IMR-90 (cell line): ENCODE data around the gene SLC9A3. TPM values are rescaled to one million over a fixed set of nuclear protein-coding genes. Genes with fewer than 3 reads are reported as not detected.

Source experiments
- ATAC-seq: fragments of 200-7000 bp; cut with Tn5 transposase; 2 replicates; pipeline ENCODE4 v1.9.1; 2020; ENCODE audit warnings: low read depth, mild to moderate bottlenecking, moderate library complexity
- BruUV-seq: library from RNA; stranded (reverse); fragments of 400-500 nt; replicated peaks from 2 replicates; lab custom pipeline; 2021; lab: Mats Ljungman, UMichigan
- CTCF ChIA-PET: fragments of 300-600 bp; formaldehyde crosslinking; extraction: SDS; loops from one replicate; lab custom pipeline; 2021; ENCODE audit warnings: antibody characterized with exemption; lab: Yijun Ruan, JAX
- POLR2A ChIA-PET: fragments of 300-600 bp; sonication (Branson Sonifier 250); formaldehyde crosslinking; loops from one replicate; lab custom pipeline; 2022; ENCODE audit warnings: antibody characterized with exemption; ENCODE audit not compliant: unreplicated experiment; lab: Charles Lee
- DNase-seq: peaks from one replicate; pipeline ENCODE4 v3.0.0; 2013
- H2AFZ ChIP-seq: replicated peaks from 2 replicates; pipeline ENCODE3; 2013; ENCODE audit warnings: low read length, mild to moderate bottlenecking; ENCODE audit not compliant: poor library complexity
- H2AK5ac ChIP-seq: 2 replicates; pipeline ENCODE4 v1.6.1; 2013; ENCODE audit warnings: low read depth, low read length, inconsistent platforms
- H2AK9ac ChIP-seq: replicated peaks from 2 replicates; pipeline ENCODE3; 2013; ENCODE audit warnings: mild to moderate bottlenecking, low read depth, low read length, moderate library complexity; ENCODE audit not compliant: poor library complexity
- H2BK120ac ChIP-seq: 2 replicates; pipeline ENCODE4 v1.6.1; 2013; ENCODE audit warnings: low read depth, low read length, inconsistent platforms
- H2BK15ac ChIP-seq: 3 replicates; pipeline ENCODE4 v1.6.1; 2013; ENCODE audit warnings: low read depth, low read length, inconsistent platforms
- H2BK20ac ChIP-seq: 2 replicates; pipeline ENCODE4 v1.6.1; 2013; ENCODE audit warnings: low read depth, mild to moderate bottlenecking, inconsistent platforms, low read length, moderate library complexity
- H2BK5ac ChIP-seq: 2 replicates; pipeline ENCODE4 v1.6.1; 2013; ENCODE audit warnings: mild to moderate bottlenecking, low read depth, low read length, inconsistent platforms; ENCODE audit not compliant: poor library complexity, severe bottlenecking
- H3K14ac ChIP-seq: replicated peaks from 2 replicates; pipeline ENCODE4 v1.6.1; 2013; ENCODE audit warnings: low read depth, low read length, inconsistent platforms
- H3K18ac ChIP-seq: 2 replicates; pipeline ENCODE4 v1.6.1; 2013; ENCODE audit warnings: low read depth, low read length, control low read depth
- H3K23ac ChIP-seq: 2 replicates; pipeline ENCODE4 v1.6.1; 2013; ENCODE audit warnings: low read depth, low read length, inconsistent platforms
- H3K27ac ChIP-seq: 2 replicates; pipeline ENCODE4 v1.5.1; 2013; ENCODE audit warnings: mild to moderate bottlenecking, control low read depth, low read length; ENCODE audit not compliant: insufficient read depth
- H3K27me3 ChIP-seq: 2 replicates; pipeline ENCODE4 v1.6.1; 2013; ENCODE audit warnings: low read length; ENCODE audit not compliant: control insufficient read depth, insufficient read depth
- H3K36me3 ChIP-seq: 2 replicates; pipeline ENCODE4 v1.6.1; 2013; ENCODE audit warnings: low read length, mixed read lengths; ENCODE audit not compliant: control insufficient read depth, insufficient read depth
- H3K4ac ChIP-seq: 2 replicates; pipeline ENCODE4 v1.6.1; 2013; ENCODE audit warnings: low read depth, low read length, inconsistent platforms
- H3K4me1 ChIP-seq: 2 replicates; pipeline ENCODE4 v1.6.1; 2013; ENCODE audit warnings: low read length, mixed read lengths; ENCODE audit not compliant: control insufficient read depth, insufficient read depth
- H3K4me2 ChIP-seq: 2 replicates; pipeline ENCODE4 v1.6.1; 2013; ENCODE audit warnings: low read depth, mild to moderate bottlenecking, control low read depth, low read length, moderate library complexity
- H3K4me3 ChIP-seq: 2 replicates; pipeline ENCODE4 v1.5.1; 2013; ENCODE audit warnings: low read depth, mild to moderate bottlenecking, control low read depth, low read length, moderate library complexity; ENCODE audit not compliant: insufficient read depth
- H3K56ac ChIP-seq: 2 replicates; pipeline ENCODE4 v1.6.1; 2013; ENCODE audit warnings: low read length, inconsistent platforms; ENCODE audit not compliant: insufficient read depth; ENCODE audit errors: extremely low read depth
- H3K79me1 ChIP-seq, 2 experiments: 2 replicates each; pipeline ENCODE4 v1.6.1; 2013; ENCODE audit warnings: low read length in 2 of 2, inconsistent platforms in 1 of 2, low read depth in 1 of 2
- H3K9ac ChIP-seq: 2 replicates; pipeline ENCODE4 v1.6.1; 2013; ENCODE audit warnings: low read depth, low read length, control low read depth
- H3K9me1 ChIP-seq: 2 replicates; pipeline ENCODE4 v1.6.1; 2013; ENCODE audit warnings: low read length, inconsistent platforms; ENCODE audit not compliant: insufficient read depth
- H3K9me3 ChIP-seq: 2 replicates; pipeline ENCODE4 v1.6.1; 2013; ENCODE audit warnings: low read length; ENCODE audit not compliant: control insufficient read depth, insufficient read depth
- H4K20me1 ChIP-seq: 2 replicates; pipeline ENCODE4 v1.6.1; 2013; ENCODE audit warnings: low read length, inconsistent platforms; ENCODE audit not compliant: insufficient read depth
- H4K5ac ChIP-seq: 2 replicates; pipeline ENCODE4 v1.6.1; 2013; ENCODE audit warnings: mild to moderate bottlenecking, low read depth, low read length, control low read depth
- H4K8ac ChIP-seq, 2 experiments: 2 replicates each; pipeline ENCODE4 v1.6.1; 2013; ENCODE audit warnings: low read depth in 2 of 2, low read length in 2 of 2, control low read depth in 1 of 2, inconsistent platforms in 1 of 2
- H4K91ac ChIP-seq: 2 replicates; pipeline ENCODE4 v1.6.1; 2013; ENCODE audit warnings: low read depth, low read length, inconsistent platforms; ENCODE audit not compliant: insufficient read depth
- BHLHE40 ChIP-seq: fragments of 150-350 bp; IDR thresholded peaks from 2 replicates; pipeline ENCODE4 v1.6.1; 2016; ENCODE audit warnings: mild to moderate bottlenecking, low read depth, low read length
- CEBPB ChIP-seq: IDR thresholded peaks from 2 replicates; pipeline ENCODE4 v1.6.1; 2012; ENCODE audit warnings: low read depth, low read length, improper control_type of control experiment
- ELK1 ChIP-seq: fragments of 150-350 bp; IDR thresholded peaks from 2 replicates; pipeline ENCODE4 v1.6.1; 2016; ENCODE audit warnings: low read depth, mild to moderate bottlenecking, low read length, moderate library complexity, borderline replicate concordance
- NFE2L2 ChIP-seq: fragments of 150-350 bp; IDR thresholded peaks from 2 replicates; pipeline ENCODE4 v1.6.1; 2016; ENCODE audit warnings: low read depth, mild to moderate bottlenecking, low read length
- WGBS, 2 experiments: methylation state at CpG; one replicate each; pipeline versions ENCODE4 v1.1.5 to v1.1.7; 2013; ENCODE audit warnings: missing lambda C conversion rate in 2 of 2; ENCODE audit not compliant: insufficient read length in 1 of 2; ENCODE audit errors: extremely low coverage in 2 of 2; 5-methylcytosine and 5-hydroxymethylcytosine counted together
- dilution Hi-C: fragments of 300-500 bp; cut with HindIII; formaldehyde crosslinking; loops from one replicate; pipeline ENCODE4 v1.14.3; 2018; ENCODE audit warnings: low sequenced_read_pairs; ENCODE audit not compliant: unreplicated experiment
- in situ Hi-C: fragments of 300-500 bp; cut with MboI; formaldehyde crosslinking; loops from 3 replicates; pipeline ENCODE4 v1.14.3; 2019; ENCODE audit warnings: low sequenced_read_pairs, inconsistent platforms, mixed read lengths
- intact Hi-C: fragments of 100-400 bp; cut with micrococcal nuclease; formaldehyde crosslinking; loops from 2 replicates; pipeline ENCODE4 v1.10.0; 2022
- polyA plus RNA-seq, 3 experiments: library from polyadenylated mRNA; depleted of rRNA; stranded (reverse); fragments of >200 nt; gene quantifications; 2 replicates each; pipeline ENCODE4 v1.2.3, GENCODE V29; 2012; ENCODE audit warnings: low replicate concordance in 1 of 3
- total RNA-seq: library from RNA; depleted of rRNA; stranded (reverse); fragments of >200 nt; gene quantifications from 2 replicates; pipeline ENCODE4 v1.2.3, GENCODE V29; 2012

SLC9A3 gene
- total and polyA plus RNA-seq, 2 of the 4 experiments (the other 2 are of a cell fraction): 0.72 to 1.5 TPM

DNA sequence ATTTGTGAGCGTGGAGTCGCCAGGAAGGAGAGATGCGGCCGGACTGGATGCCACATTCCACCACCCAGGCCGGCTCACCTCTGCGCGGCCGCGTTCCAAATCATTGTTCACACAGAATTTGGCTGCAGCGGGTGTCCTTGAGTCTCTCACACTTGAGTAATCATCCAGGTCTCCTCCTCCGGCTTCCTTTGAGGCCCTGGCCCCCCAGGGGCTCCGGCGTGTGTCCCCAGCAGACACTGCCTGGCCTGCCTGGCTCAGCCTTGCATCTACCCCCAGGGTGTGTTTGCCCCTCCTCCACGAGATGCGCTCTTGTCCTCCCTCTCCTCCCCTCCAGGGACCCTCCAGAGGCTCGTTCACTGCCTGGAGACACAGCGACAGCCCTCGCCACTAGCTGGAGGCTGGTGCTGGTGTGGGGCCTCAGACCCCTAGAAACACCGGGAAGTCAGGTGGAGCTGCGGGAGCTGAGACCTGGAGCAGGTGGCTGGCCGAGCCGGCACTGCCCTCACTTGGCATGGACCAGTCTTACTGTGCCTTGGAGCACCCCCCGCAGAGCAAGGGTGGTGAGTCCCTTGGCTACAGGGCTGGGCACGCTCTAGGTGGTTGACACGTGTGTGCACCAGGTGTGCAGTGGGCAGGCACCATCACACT lies 7.0 kb upstream of the SLC9A3 start:
- Histone ChIP-seq H2AFZ (no peak overlapping the region), H3K27ac (no peak overlapping the region), H3K18ac (no peak overlapping the region), H4K8ac (no peak overlapping the region), H3K27me3 (peaks cover 73% of the 10 kb centered on the region), H3K4me2 (no peak overlapping the region), H3K4ac (no peak overlapping the region), H3K79me1 (no peaks in the 10 kb centered on the region), H2BK5ac (no peak overlapping the region), H2BK120ac (no peak overlapping the region), H4K5ac (no peak overlapping the region), H3K9ac (no peak overlapping the region), H4K20me1 (no peaks in the 10 kb centered on the region), H3K14ac (no peak overlapping the region), H2BK20ac (no peak overlapping the region), H3K36me3 (no peaks in the 10 kb centered on the region), H2AK9ac (no peak overlapping the region), H3K4me3 (no peak overlapping the region), H2BK15ac (no peak overlapping the region), H3K56ac (no peak overlapping the region), H3K9me1 (no peaks in the 10 kb centered on the region), H3K9me3 (no peaks in the 10 kb centered on the region), H3K4me1 (no peaks in the 10 kb centered on the region), H2AK5ac (no peak overlapping the region), H3K23ac (no peak overlapping the region), H4K91ac (no peak overlapping the region)
- CTCF ChIA-PET: no interaction called here
- POLR2A ChIA-PET: no interaction called here
- in situ Hi-C loops (no loop called here), intact Hi-C loops (no loop called here), dilution Hi-C loops (no loop called here)
- 58% methylated on average over 6 of the region's 25 CpGs; no CpG with 5 or more reads in 1 of the 2 experiments for WGBS, 2 experiments
- DNase-seq: no peak
- ATAC-seq: no peak
- TF ChIP-seq BHLHE40 (no peak), CEBPB (no peak), NFE2L2 (no peak), ELK1 (no peak)
- BruUV-seq: no TSS peak
